Fibroblast of the aortic adventitia (primary cell): ENCODE results near the gene LIPF. TPM values are rescaled to one million over a fixed set of nuclear protein-coding genes. Genes with fewer than 3 reads are reported as not detected.

Source experiments
- DNase-seq: peaks from one replicate; pipeline ENCODE4 v3.0.0-alpha.2; 2010; ENCODE audit warnings: low read depth
- H3K4me3 ChIP-seq: 2 replicates; pipeline ENCODE4 v1.5.1; 2011; ENCODE audit warnings: low read depth, mild to moderate bottlenecking, control low read depth, low read length, moderate library complexity
- CTCF ChIP-seq: IDR thresholded peaks from 2 replicates; pipeline ENCODE4 v1.5.1; 2011; ENCODE audit warnings: mild to moderate bottlenecking, low read length, control low read depth, inconsistent platforms; ENCODE audit not compliant: insufficient read depth
- total RNA-seq: library from RNA; depleted of rRNA; stranded (reverse); fragments of >200 nt; gene quantifications from 2 replicates; pipeline ENCODE4 v1.2.3, GENCODE V29; 2012; ENCODE audit warnings: low replicate concordance

LIPF gene
- total RNA-seq, 1 donor = not detected

- no peak for TF ChIP-seq CTCF
- H3K4me3 ChIP-seq = no peak overlapping the region
- no peak for DNase-seq
These were observed 39.4 kb upstream of the LIPF start for GRCh38 chr10:88624840-88625239.

GRCh38 chr10:88640186-88640585 is 24.1 kb upstream of the LIPF start:
- no peak for TF ChIP-seq CTCF
- no peak overlapping the region for H3K4me3 ChIP-seq
- no peak for DNase-seq

GRCh38 chr10:88642209-88642608 is 22.0 kb upstream of the LIPF start:
- no peak for TF ChIP-seq CTCF
- DNase-seq = no peak
- no peak overlapping the region for H3K4me3 ChIP-seq

- no peak overlapping the region for H3K4me3 ChIP-seq
- TF ChIP-seq CTCF = no peak
- DNase-seq = peak; percentile 61
These were observed 21.3 kb upstream of the LIPF start for GRCh38 chr10:88642963-88643362.

GRCh38 chr10:88647061-88647615 is 17.1 kb upstream of the LIPF start:
- no peak overlapping the region for H3K4me3 ChIP-seq
- DNase-seq = no peak

GRCh38 chr10:88651101-88651551 is 13.1 kb upstream of the LIPF start:
- peak; percentile 97 for DNase-seq
- TF ChIP-seq CTCF = no peak
- H3K4me3 ChIP-seq = no peak overlapping the region

More at GRCh38 chr10:88647061-88647615, 17.1 kb upstream of the LIPF start:
- no peak for TF ChIP-seq CTCF

GRCh38 chr10:88652616-88653015 is 11.6 kb upstream of the LIPF start:
- DNase-seq = peak; percentile 45
- TF ChIP-seq CTCF = no peak
- H3K4me3 ChIP-seq = no peak overlapping the region
